GM13977 (cell line): ENCODE results near the gene TRPM2.

Experiments
- DNase-seq: peaks from one replicate; pipeline ENCODE4 v3.0.0; 2012; ENCODE audit warnings: low spot score
- in situ Hi-C: fragments of 300-500 bp; cut with MboI; formaldehyde crosslinking; loops from one replicate; pipeline ENCODE4 v1.12.0; 2022; ENCODE audit warnings: low sequenced_read_pairs, low pct_unique_long_range_greater_than_20kb, mixed read lengths, inconsistent platforms; ENCODE audit not compliant: unreplicated experiment
- TF ChIP-seq, protein P1 (sequence below): IDR thresholded peaks from 2 replicates; pipeline ENCODE4 v1.5.1; 2012; ENCODE audit warnings: mild to moderate bottlenecking, control low read depth; ENCODE audit not compliant: insufficient read depth; ENCODE audit errors: extremely low read depth, missing control alignments

Gene TRPM2

DNA sequence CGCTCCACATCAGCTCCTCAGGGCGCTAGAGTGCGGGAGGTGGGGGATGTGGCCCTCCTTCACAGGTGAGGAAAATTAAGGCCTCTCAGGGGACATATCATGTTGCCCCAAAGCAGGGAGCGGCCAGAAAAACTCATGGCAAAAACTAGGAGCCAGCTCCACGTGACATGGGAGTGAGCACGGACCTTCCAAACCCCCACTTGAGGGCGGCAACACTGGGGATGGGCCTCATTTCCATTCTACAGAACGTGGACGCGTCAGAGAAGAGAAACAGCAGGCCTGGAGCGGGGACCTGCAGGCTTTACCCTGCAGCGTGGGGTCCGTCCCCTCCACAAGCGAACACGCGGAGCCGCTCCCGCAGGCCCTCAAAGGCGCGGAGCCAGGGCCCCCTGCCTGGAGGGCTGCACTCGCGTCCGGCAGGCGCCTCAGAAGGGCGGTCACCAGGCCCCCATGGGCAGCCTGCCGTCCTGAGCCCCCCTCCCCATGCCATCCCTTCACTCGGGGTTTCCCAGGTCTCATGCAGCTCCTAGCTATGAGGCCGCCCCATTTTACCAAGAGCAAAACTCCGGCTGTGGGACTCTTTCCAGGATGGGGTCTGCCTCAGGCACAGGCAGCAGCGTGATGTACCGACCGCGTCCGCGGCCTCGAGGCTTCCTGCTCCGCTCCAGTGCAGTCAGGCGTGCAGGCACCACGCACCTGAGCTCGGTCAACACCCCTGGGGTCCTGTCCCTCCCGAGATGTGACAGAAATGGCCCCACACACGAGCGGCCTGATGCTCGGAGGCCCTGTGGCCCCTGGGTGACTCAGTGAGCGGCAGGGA is 19.7 kb upstream of the TRPM2 start:
- TF ChIP-seq, protein P1, sequence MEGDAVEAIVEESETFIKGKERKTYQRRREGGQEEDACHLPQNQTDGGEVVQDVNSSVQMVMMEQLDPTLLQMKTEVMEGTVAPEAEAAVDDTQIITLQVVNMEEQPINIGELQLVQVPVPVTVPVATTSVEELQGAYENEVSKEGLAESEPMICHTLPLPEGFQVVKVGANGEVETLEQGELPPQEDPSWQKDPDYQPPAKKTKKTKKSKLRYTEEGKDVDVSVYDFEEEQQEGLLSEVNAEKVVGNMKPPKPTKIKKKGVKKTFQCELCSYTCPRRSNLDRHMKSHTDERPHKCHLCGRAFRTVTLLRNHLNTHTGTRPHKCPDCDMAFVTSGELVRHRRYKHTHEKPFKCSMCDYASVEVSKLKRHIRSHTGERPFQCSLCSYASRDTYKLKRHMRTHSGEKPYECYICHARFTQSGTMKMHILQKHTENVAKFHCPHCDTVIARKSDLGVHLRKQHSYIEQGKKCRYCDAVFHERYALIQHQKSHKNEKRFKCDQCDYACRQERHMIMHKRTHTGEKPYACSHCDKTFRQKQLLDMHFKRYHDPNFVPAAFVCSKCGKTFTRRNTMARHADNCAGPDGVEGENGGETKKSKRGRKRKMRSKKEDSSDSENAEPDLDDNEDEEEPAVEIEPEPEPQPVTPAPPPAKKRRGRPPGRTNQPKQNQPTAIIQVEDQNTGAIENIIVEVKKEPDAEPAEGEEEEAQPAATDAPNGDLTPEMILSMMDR, result no peak
- in situ Hi-C loops, result loop anchor here (25.0 kb wide), 1 partner anchor 454 kb away; no protein-coding TSS in a partner anchor
- no peak for DNase-seq

DNA sequence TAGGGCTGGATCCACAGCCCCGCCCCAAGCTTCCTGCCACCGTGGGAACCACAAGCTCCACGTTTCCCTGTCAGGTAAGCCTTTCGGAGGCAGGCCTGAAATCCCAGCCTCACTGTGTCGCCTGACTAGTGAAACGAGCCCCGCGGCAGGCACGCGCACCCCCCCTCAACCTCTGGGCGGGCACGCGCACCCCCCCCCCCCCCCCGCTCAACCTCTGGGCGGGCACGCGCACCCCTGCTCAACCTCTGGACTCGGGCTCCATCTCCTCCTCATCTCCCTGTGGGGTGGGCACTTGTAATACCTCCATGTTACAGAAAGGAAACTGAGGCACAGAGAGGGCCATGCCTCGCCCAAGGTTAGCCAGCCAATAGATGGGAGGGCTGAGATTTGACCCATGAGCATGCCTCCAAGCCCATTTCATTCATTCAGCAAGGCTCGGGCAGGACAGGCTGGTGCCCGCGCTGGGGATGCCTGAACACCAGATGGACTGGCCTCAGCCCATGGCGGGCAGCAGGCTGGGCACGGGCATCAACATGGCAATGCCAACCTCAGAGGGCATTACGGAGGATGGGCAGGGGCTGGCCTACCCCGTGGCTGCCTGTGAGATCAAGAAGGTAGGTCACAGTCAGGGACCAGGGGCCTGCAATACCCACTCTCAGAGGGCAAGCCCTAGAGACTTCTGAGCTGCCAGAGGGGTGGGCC is 18.9 kb upstream of the TRPM2 start:
- TF ChIP-seq, protein P1, result no peak
- in situ Hi-C loops, result loop anchor here (25.0 kb wide), 1 partner anchor 453 kb away; no protein-coding TSS in a partner anchor
- DNase-seq, result no peak

DNA sequence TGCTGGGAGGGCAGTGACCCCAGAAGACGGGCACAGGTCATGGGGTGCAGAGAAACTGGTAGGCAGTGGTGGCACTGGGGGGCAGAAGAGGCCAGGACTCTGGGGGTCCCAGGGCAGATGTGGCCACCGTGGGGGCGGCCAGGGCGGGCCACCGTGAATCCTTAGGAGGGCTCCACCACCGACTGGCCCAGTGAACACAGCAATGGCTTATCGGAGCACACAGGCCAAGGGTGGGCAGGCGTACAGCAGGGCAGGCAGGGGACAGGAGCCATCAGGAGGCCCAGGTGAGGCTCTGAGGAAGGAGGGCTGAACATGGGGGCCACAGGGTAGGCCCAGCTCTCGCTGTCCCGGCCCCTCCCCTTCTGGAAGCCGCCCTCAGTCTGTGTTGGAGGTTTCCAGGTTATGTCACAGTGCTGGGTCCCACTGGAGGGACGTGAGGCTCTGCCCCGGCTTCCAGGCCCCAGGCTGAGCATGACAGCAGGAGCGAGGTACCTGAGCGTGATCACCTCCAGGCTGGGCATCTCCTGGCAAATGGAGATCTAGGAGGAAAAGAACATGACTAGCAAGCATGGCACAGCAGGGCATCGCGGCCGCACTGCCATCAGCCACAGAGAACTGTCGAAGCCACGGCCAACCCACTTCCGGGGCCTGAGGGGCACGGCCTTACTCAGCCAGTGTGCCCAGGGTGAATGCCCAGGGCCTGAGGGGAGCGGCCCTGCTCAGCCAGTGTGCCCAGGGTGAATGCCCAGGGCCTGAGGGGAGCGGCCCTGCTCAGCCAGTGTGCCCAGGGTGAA is 18.0 kb upstream of the TRPM2 start:
- in situ Hi-C loops, result loop anchor here (25.0 kb wide), 1 partner anchor 452 kb away; no protein-coding TSS in a partner anchor
- TF ChIP-seq, protein P1, result no peak

DNA sequence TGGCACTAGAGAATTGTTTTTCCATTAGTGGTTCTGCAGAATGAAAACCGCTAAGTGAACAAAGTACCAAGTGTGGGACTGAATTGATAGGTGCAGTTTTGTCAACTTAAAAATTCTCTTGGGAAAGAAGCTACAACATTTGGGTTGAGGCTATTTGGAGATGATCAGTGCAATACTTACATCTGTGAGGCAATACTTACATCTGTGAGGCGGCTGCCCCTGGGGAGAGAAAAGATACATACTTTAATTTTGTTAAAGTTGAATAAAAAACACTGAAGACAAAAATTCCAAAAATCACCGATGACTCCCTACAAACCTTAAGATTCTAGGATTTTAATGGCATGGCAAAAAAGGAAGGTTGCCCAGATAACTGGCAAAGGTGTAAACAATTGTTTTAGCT is 16.0 kb upstream of the TRPM2 start:
- TF ChIP-seq, protein P1, result no peak
- DNase-seq, result no peak
- in situ Hi-C loops, result loop anchor here (25.0 kb wide), 1 partner anchor 450 kb away; no protein-coding TSS in a partner anchor

More for the DNA sequence above, 18.0 kb upstream of the TRPM2 start:
- no peak for DNase-seq

DNA sequence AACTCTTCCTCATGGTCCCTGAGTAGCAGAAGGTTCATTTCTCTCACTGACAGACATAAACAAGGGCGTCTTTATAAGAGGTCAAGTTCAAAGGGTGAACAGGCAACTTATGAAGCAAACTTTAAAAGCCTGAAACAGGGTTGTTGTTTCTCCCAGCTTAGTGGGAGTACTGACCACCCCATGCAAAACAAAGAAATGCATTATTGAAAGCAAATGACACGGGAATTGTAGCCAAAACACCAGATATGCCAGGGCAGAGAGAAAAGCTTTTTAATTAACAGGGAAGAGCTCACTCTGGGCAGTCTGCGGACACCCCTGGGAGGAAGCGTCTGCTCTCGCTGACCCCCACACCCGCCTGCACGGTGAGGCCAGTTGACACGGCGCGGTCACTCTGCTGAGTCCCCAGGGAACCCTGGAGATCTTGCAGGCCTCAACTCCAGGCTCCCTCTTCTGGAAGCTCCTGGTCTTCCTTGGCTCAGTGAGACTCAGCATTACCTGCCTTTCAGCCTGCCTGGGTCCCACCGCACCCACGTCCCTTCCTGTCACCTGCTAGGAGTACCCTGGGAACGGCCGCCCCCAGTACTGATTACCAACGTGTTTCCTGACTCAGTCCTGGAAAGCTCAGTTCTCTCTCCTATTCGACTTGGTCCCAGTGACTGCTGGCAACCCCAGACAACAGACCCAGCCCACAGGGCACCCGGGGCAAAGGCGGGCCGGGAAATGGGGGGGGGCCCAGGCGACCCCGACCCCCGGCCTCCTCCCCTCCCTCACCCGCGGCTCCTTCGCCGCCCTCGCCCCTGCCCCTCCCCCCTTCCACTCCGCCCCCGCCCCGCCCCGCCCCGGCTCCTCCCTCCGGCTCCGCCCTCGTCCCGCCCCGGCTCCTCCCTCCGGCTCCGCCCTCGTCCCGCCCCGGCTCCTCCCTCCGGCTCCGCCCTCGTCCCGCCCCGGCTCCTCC is 15.2 kb upstream of the TRPM2 start:
- DNase-seq, result peak; percentile 70
- TF ChIP-seq, protein P1, result peak; percentile 5
- in situ Hi-C loops, result loop anchor here (25.0 kb wide), 1 partner anchor 449 kb away; no protein-coding TSS in a partner anchor
